MCF 10A (cell line): ENCODE data around the gene PPM1L. TPM values are rescaled to one million over a fixed set of nuclear protein-coding genes. Genes with fewer than 3 reads are reported as not detected.

Source experiments
- BruUV-seq: library from RNA; stranded (reverse); fragments of 400-500 nt; replicated peaks from 2 replicates; lab custom pipeline; 2021; lab: Mats Ljungman, UMichigan
- CTCF ChIA-PET: fragments of 300-600 bp; sonication (Branson Sonifier 250); formaldehyde crosslinking; extraction: SDS; loops from one replicate; lab custom pipeline; 2021; ENCODE audit warnings: antibody characterized with exemption, inconsistent platforms; lab: Yijun Ruan, JAX
- POLR2A ChIA-PET: fragments of 300-600, 350-650 bp; sonication (Branson Sonifier 250); formaldehyde crosslinking; extraction: SDS; loops from one replicate; lab custom pipeline; 2020; ENCODE audit warnings: antibody characterized with exemption, inconsistent platforms; lab: Yijun Ruan, JAX
- DNase-seq: peaks from one replicate; pipeline ENCODE4 v3.0.0-alpha.2; 2018; ENCODE audit not compliant: unreplicated experiment
- H3K27ac Mint-ChIP-seq: one replicate; pipeline ENCODE4 v1.8.0; 2022; ENCODE audit warnings: mild to moderate bottlenecking, low read depth, mixed read lengths; ENCODE audit not compliant: unreplicated experiment
- H3K27me3 Mint-ChIP-seq: one replicate; pipeline ENCODE4 v1.8.0; 2022; ENCODE audit warnings: mixed read lengths; ENCODE audit not compliant: insufficient read depth, unreplicated experiment
- H3K36me3 Mint-ChIP-seq: one replicate; pipeline ENCODE4 v1.8.0; 2022; ENCODE audit warnings: mild to moderate bottlenecking, moderate library complexity, mixed read lengths; ENCODE audit not compliant: insufficient read depth, unreplicated experiment
- H3K4me1 Mint-ChIP-seq: one replicate; pipeline ENCODE4 v1.8.0; 2022; ENCODE audit warnings: mixed read lengths; ENCODE audit not compliant: insufficient read depth, unreplicated experiment
- H3K4me3 Mint-ChIP-seq: one replicate; pipeline ENCODE4 v1.8.0; 2022; ENCODE audit warnings: mild to moderate bottlenecking, moderate library complexity, mixed read lengths; ENCODE audit not compliant: unreplicated experiment
- H3K9me3 Mint-ChIP-seq: one replicate; pipeline ENCODE4 v1.8.0; 2022; ENCODE audit warnings: mixed read lengths; ENCODE audit not compliant: unreplicated experiment
- CTCF ChIP-seq: fragments of 200-600 bp; IDR thresholded peaks from one replicate; pipeline ENCODE4 v1.8.0; 2022; ENCODE audit warnings: antibody characterized with exemption, mild to moderate bottlenecking; ENCODE audit not compliant: unreplicated experiment
- intact Hi-C: fragments of 100-400 bp; cut with micrococcal nuclease; formaldehyde crosslinking; loops from 2 replicates; pipeline ENCODE4 v1.14.1; 2022
- total RNA-seq: library from RNA; stranded (reverse); gene quantifications from 2 replicates; pipeline ENCODE4 v1.2.3, GENCODE V29; 2022

Gene PPM1L
- total RNA-seq, 1 experiment from 2014 or later = 2.1 TPM

DNA sequence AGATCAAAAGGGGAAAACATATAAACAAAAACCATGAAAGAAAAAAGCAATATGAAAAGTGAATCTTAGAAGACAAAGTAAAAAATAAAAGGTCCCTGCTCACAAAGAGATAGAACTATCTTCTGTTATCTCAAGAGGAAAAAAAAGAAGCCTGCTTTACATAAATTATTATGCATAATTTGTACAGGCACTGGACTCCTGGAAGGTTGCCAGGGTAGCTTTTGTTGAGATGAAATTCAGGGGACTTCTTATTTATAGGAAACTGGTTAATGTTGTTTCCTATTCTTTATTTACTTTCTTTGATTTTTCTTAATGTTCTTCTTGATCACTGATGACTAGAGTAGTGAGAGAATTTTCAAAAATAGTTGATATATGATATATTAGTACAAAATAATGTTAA lies 66.9 kb downstream of the PPM1L start:
- Mint-ChIP-seq H3K4me1 (peaks cover 6% of the 10 kb centered on the region), H3K27me3 (no peaks in the 10 kb centered on the region), H3K9me3 (no peaks in the 10 kb centered on the region), H3K27ac (no peak overlapping the region), H3K36me3 (no peaks in the 10 kb centered on the region), H3K4me3 (no peak overlapping the region)
- TF ChIP-seq CTCF = no peak
- ChIA-PET POLR2A (interaction anchor here (0.6 kb wide), 1 partner anchor 85 kb away, joined by 4 read pairs; no protein-coding TSS in a partner anchor), CTCF (interaction anchor here (0.6 to 1.3 kb wide), 2 partner anchors 14 to 66 kb away, joined by 3 read pairs; no protein-coding TSS in a partner anchor)
- intact Hi-C loops = no loop called here
- BruUV-seq = no TSS peak
- DNase-seq = no peak

DNA sequence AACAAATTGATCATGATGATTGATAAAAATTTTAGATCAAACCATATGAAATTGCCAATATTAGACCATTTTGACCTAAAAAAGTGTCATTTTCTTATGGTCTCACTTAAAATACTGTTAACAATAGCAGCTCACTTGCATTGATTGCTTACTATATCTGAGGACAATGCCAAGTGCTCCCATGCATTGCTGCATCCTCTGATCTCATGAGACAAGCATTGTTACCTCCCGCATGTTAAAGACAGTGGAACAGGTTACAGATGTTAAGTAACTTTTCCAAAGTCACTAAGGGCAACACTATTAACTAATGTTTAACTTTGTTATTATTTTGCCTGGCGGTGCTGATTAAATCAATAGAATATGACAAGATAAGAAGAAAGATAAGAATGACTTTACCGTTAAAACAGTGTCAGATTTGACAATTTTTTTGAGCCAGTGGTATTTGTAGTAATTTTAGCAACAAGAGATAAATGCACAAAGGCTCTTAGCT lies 69.3 kb downstream of the PPM1L start:
- no peaks in the 10 kb centered on the region for H3K9me3 Mint-ChIP-seq
- no peak overlapping the region for H3K4me3 Mint-ChIP-seq
- intact Hi-C loops = no loop called here
- H3K4me1 Mint-ChIP-seq = no peaks in the 10 kb centered on the region
- H3K36me3 Mint-ChIP-seq = no peaks in the 10 kb centered on the region
- ChIA-PET CTCF (interaction anchor here (0.6 kb wide), 1 partner anchor 125 kb away, joined by 3 read pairs; no protein-coding TSS in a partner anchor), POLR2A (no interaction called here)
- BruUV-seq = no TSS peak
- H3K27ac Mint-ChIP-seq = no peak overlapping the region
- no peaks in the 10 kb centered on the region for H3K27me3 Mint-ChIP-seq
- no peak for DNase-seq
- TF ChIP-seq CTCF = no peak

DNA sequence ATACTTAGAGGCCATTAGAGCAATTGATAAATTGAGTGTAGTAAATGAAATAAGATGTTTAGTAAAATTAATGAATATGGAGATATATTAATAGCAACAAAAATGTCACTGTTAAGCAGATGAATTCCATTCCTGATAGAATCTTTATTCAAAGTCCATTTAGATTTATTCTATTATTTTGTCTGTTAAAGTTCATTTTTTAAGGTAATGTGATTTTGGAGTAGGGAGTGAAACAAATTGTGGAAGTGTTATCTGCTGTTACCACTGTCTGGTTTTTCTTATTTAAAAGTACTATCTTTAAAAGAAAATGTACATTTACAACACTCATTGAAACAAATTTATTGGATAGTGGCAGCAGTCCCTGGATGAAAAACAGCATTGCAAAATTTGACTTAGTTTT lies 70.4 kb downstream of the PPM1L start:
- Mint-ChIP-seq H3K27ac (no peak overlapping the region), H3K27me3 (no peaks in the 10 kb centered on the region), H3K4me1 (no peaks in the 10 kb centered on the region), H3K9me3 (no peaks in the 10 kb centered on the region), H3K36me3 (no peaks in the 10 kb centered on the region), H3K4me3 (no peak overlapping the region)
- no peak for DNase-seq
- intact Hi-C loops = no loop called here
- ChIA-PET POLR2A (no interaction called here), CTCF (interaction anchor here (1.0 kb wide), 1 partner anchor 57 kb away, joined by 3 read pairs; no protein-coding TSS in a partner anchor)
- no TSS peak for BruUV-seq
- no peak for TF ChIP-seq CTCF

DNA sequence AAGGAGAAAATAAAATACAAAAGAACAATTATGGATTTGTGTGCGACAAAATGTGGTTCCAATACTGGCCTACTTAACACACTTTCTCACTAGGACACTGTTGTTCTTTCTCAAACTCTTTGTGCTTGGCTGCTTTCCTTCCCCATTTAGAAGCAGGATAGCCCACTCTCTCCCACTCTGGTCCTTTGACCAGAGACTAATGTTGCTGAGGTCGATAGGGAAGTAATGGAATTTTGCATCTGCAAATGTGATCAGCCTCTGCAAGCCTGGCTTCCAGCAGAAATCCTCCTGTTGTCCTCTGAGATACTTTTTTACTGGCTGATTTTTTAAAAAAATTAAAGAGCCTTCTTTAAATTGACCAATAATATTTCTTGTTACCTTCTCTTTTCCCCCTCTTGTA lies 71.0 kb downstream of the PPM1L start:
- BruUV-seq = no TSS peak

More for the DNA sequence above, 71.0 kb downstream of the PPM1L start:
- Mint-ChIP-seq H3K27ac (no peak overlapping the region), H3K4me3 (no peak overlapping the region), H3K27me3 (no peaks in the 10 kb centered on the region), H3K9me3 (no peaks in the 10 kb centered on the region), H3K36me3 (no peaks in the 10 kb centered on the region), H3K4me1 (no peaks in the 10 kb centered on the region)
- CTCF ChIA-PET = no interaction called here
- intact Hi-C loops = no loop called here
- POLR2A ChIA-PET = no interaction called here
- no peak for TF ChIP-seq CTCF
- DNase-seq = no peak
